HepG2 (cell line): ENCODE data around the gene CNGA3. TPM values are rescaled to one million over a fixed set of nuclear protein-coding genes. Genes with fewer than 3 reads are reported as not detected.

ENCODE experiments used
- ATRX ChIP-seq: sonication (generic); formaldehyde crosslinking; IDR thresholded peaks from 2 replicates; pipeline ENCODE4 v1.4.0; 2020; ENCODE audit warnings: missing genetic modification reagents, borderline replicate concordance
- CHCHD3 ChIP-seq: sonication (generic); formaldehyde crosslinking; IDR thresholded peaks from 2 replicates; pipeline ENCODE4 v1.8.0; 2022; ENCODE audit warnings: mild to moderate bottlenecking, missing genetic modification reagents, moderate library complexity
- E2F5 ChIP-seq: sonication (generic); formaldehyde crosslinking; conservative IDR thresholded peaks from 2 replicates; pipeline ENCODE4 v1.4.0; 2020; ENCODE audit warnings: missing genetic modification reagents
- ELF3 ChIP-seq: IDR thresholded peaks from 2 replicates; pipeline ENCODE4 v1.6.1; 2016; ENCODE audit warnings: missing genetic modification reagents, missing compliant biosample characterization
- GATA4 ChIP-seq: sonication (generic); IDR thresholded peaks from 2 replicates; pipeline ENCODE4 v1.6.1; 2016; ENCODE audit warnings: antibody characterized with exemption, low read depth, borderline replicate concordance
- GLMP ChIP-seq: sonication (generic); formaldehyde crosslinking; IDR thresholded peaks from 2 replicates; pipeline ENCODE4 v1.9.0; 2021; ENCODE audit warnings: missing genetic modification reagents, mild to moderate bottlenecking, borderline replicate concordance
- HNRNPK ChIP-seq: fragments of 200-400 bp; formaldehyde crosslinking; IDR thresholded peaks from 2 replicates; pipeline ENCODE4 v1.6.1; 2018; ENCODE audit warnings: low read length, low read depth, moderate library complexity, mild to moderate bottlenecking; ENCODE audit not compliant: poor library complexity, severe bottlenecking
- JARID2 ChIP-seq: sonication (generic); formaldehyde crosslinking; IDR thresholded peaks from 2 replicates; pipeline ENCODE4 v1.8.1; 2023; ENCODE audit warnings: missing genetic modification reagents, inconsistent platforms; ENCODE audit not compliant: insufficient replicate concordance
- JDP2 ChIP-seq: sonication (generic); formaldehyde crosslinking; IDR thresholded peaks from 2 replicates; pipeline ENCODE4 v1.8.1; 2022; ENCODE audit warnings: missing genetic modification reagents, borderline replicate concordance
- KDM6A ChIP-seq: IDR thresholded peaks from 2 replicates; pipeline ENCODE4 v1.6.1; 2016; ENCODE audit warnings: low read depth
- NR0B2 ChIP-seq: sonication (generic); formaldehyde crosslinking; IDR thresholded peaks from 2 replicates; pipeline ENCODE4 v1.4.0; 2020; ENCODE audit warnings: mild to moderate bottlenecking, missing genetic modification reagents
- RARA ChIP-seq: IDR thresholded peaks from 2 replicates; pipeline ENCODE4 v1.6.1; 2016; ENCODE audit warnings: missing genetic modification reagents, missing compliant biosample characterization
- RBFOX2 ChIP-seq: fragments of 200-400 bp; formaldehyde crosslinking; IDR thresholded peaks from 2 replicates; pipeline ENCODE4 v1.6.1; 2017; ENCODE audit warnings: low read depth, mild to moderate bottlenecking, low read length
- RBM39 ChIP-seq: fragments of 200-400 bp; formaldehyde crosslinking; IDR thresholded peaks from one replicate; pipeline ENCODE4 v1.6.1; 2018; ENCODE audit warnings: antibody characterized with exemption, mild to moderate bottlenecking, low read depth, low read length; ENCODE audit not compliant: poor library complexity, severe bottlenecking
- SALL2 ChIP-seq: sonication (generic); formaldehyde crosslinking; IDR thresholded peaks from 2 replicates; pipeline ENCODE4 v1.8.1; 2023; ENCODE audit warnings: mild to moderate bottlenecking, missing genetic modification reagents, inconsistent platforms
- TFDP2 ChIP-seq: sonication (generic); formaldehyde crosslinking; IDR thresholded peaks from 2 replicates; pipeline ENCODE4 v1.4.0; 2020; ENCODE audit warnings: missing genetic modification reagents
- ZBTB42 ChIP-seq: sonication (generic); formaldehyde crosslinking; IDR thresholded peaks from 2 replicates; pipeline ENCODE4 v1.5.0; 2020; ENCODE audit warnings: mild to moderate bottlenecking, missing genetic modification reagents
- ZBTB43 ChIP-seq: sonication (generic); formaldehyde crosslinking; conservative IDR thresholded peaks from 2 replicates; pipeline ENCODE4 v1.4.0; 2020; ENCODE audit warnings: missing genetic modification reagents
- ZBTB7A ChIP-seq: sonication (generic); formaldehyde crosslinking; IDR thresholded peaks from 2 replicates; pipeline ENCODE4 v1.8.0; 2022; ENCODE audit warnings: mild to moderate bottlenecking, missing genetic modification reagents
- ZNF10 ChIP-seq: sonication (generic); formaldehyde crosslinking; IDR thresholded peaks from 2 replicates; pipeline ENCODE4 v1.4.0; 2020; ENCODE audit warnings: mild to moderate bottlenecking, low read depth, missing genetic modification reagents, borderline replicate concordance
- ZNF33A ChIP-seq: sonication (generic); formaldehyde crosslinking; IDR thresholded peaks from 2 replicates; pipeline ENCODE4 v1.5.1; 2020; ENCODE audit warnings: missing genetic modification reagents, mild to moderate bottlenecking, moderate library complexity, borderline replicate concordance
- ZNF580 ChIP-seq: IDR thresholded peaks from 2 replicates; pipeline ENCODE4 v1.6.1; 2016; ENCODE audit warnings: low read depth, borderline replicate concordance
- ZNF777 ChIP-seq: sonication (generic); formaldehyde crosslinking; IDR thresholded peaks from 2 replicates; pipeline ENCODE4 v1.4.0; 2020; ENCODE audit warnings: missing genetic modification reagents
- ZNF879 ChIP-seq: sonication (generic); formaldehyde crosslinking; IDR thresholded peaks from 2 replicates; pipeline ENCODE4 v1.8.1; 2023; ENCODE audit warnings: missing genetic modification reagents
- ZSCAN22 ChIP-seq: sonication (generic); formaldehyde crosslinking; IDR thresholded peaks from 2 replicates; pipeline ENCODE4 v1.4.0; 2020; ENCODE audit warnings: mild to moderate bottlenecking, missing genetic modification reagents
- polyA plus RNA-seq, 8 experiments: library from polyadenylated mRNA; depleted of rRNA in 3 of 8; stranded (reverse) in 7 of 8; unstranded in 1 of 8; fragments of >200 nt; fragmentation: Illumina TruSeq in 4 of 8; extraction: Trizol in 4 of 8; gene quantifications; 2 replicates each; pipeline versions ENCODE4 v1.2.1 to v1.2.3, GENCODE V29; 2011 to 2016; ENCODE audit warnings: low read depth in 4 of 8, missing spikeins in 1 of 8, mixed read lengths in 1 of 8; ENCODE audit not compliant: insufficient read depth in 1 of 8
- total RNA-seq, 5 experiments: library from RNA; depleted of rRNA; stranded (reverse); fragments of >200 nt; fragmentation: Illumina TruSeq; extraction: Trizol; gene quantifications; 2 replicates each; pipeline ENCODE4 v1.2.3, GENCODE V29; 2016; ENCODE audit warnings: low read depth in 1 of 5

The CNGA3 gene
- total and polyA plus RNA-seq, 2 of the 13 experiments (the other 11 are each of a cell fraction or from before 2014, with no cell fraction given) = not detected

GRCh38 chr2:98444436-98445176 is 98.3 kb downstream of the CNGA3 start, which contains the start of gene INPP4A (continued):
- TF ChIP-seq NR0B2 = peak; percentile 38; the same call in 1 of the 2 replicates
- TF ChIP-seq ZBTB42 (CRISPR knock-in tag) = no peak
- no peak for TF ChIP-seq ZSCAN22 (CRISPR knock-in tag)
- no peak; the same call in 1 of the 2 replicates for TF ChIP-seq JDP2 (CRISPR knock-in tag)
- TF ChIP-seq KDM6A (CRISPR knock-in tag) = no peak; the same call in 1 of the 2 replicates
- TF ChIP-seq E2F5 (CRISPR knock-in tag) = no peak
- TF ChIP-seq ZNF33A = no peak
- TF ChIP-seq RBM39 = no peak
- TF ChIP-seq HNRNPK = no peak
- TF ChIP-seq ZNF879 (CRISPR knock-in tag) = no peak
- TF ChIP-seq RBFOX2 = peak; percentile 71
- TF ChIP-seq ZBTB7A (CRISPR knock-in tag) = peak; percentile 96
- peak; percentile 44; the same call in 1 of the 2 replicates for TF ChIP-seq ZBTB43 (CRISPR knock-in tag)
- TF ChIP-seq TFDP2 = peak; percentile 47; the same call in 1 of the 2 replicates
- TF ChIP-seq GLMP = no peak
- TF ChIP-seq GATA4 = no peak
- no peak for TF ChIP-seq ZNF10 (CRISPR knock-in tag)
- no peak for TF ChIP-seq ATRX (CRISPR knock-in tag)
- peak; percentile 66 for TF ChIP-seq JARID2 (CRISPR knock-in tag)
- no peak; the same call in 1 of the 2 replicates for TF ChIP-seq ELF3
- peak; percentile 35; the same call in 1 of the 2 replicates for TF ChIP-seq RARA (CRISPR knock-in tag)
- TF ChIP-seq SALL2 (CRISPR knock-in tag) = 0 out of 2 replicates have a peak, but pooled peaks have one; percentile 25
- peak; percentile 81 for TF ChIP-seq ZNF777 (CRISPR knock-in tag)
- TF ChIP-seq CHCHD3 (CRISPR knock-in tag) = no peak
- no peak for TF ChIP-seq ZNF580 (CRISPR knock-in tag)
